ENCODE measurements around the gene TOMT. TPM values are rescaled to one million over a fixed set of nuclear protein-coding genes. Genes with fewer than 3 reads are reported as not detected.

TOMT gene
- total and polyA plus RNA-seq, 2 of the 13 experiments (the other 11 are each of a cell fraction or from before 2014, with no cell fraction given) = not detected

- TF ChIP-seq ZBTB37 (CRISPR knock-in tag; IDR thresholded peaks at IDR 0.05) (no peak), ZFY (CRISPR knock-in tag; IDR thresholded peaks at IDR 0.05) (peak; percentile 76), NFATC3 (CRISPR knock-in tag; IDR thresholded peaks at IDR 0.05) (no peak), CREB1 (IDR thresholded peaks at IDR 0.05) (peak; percentile 92), CREB1 (CRISPR knock-in tag; IDR thresholded peaks at IDR 0.05) (peak; percentile 97), ARID5B (CRISPR knock-in tag; IDR thresholded peaks at IDR 0.05) (peak; percentile 36; the same call in 1 of the 2 replicates), SUZ12 (IDR thresholded peaks at IDR 0.05; ENCODE audit: low read depth, low read length) (no peak), SKI (IDR thresholded peaks at IDR 0.05; ENCODE audit: partially characterized antibody) (no peak), ZBTB46 (CRISPR knock-in tag; IDR thresholded peaks at IDR 0.05; ENCODE audit: borderline replicate concordance) (no peak), HNF1A (IDR thresholded peaks at IDR 0.05; ENCODE audit: low read depth) (no peak), HNF1A (CRISPR knock-in tag; IDR thresholded peaks at IDR 0.05; ENCODE audit: borderline replicate concordance) (no peak; the same call in 1 of the 2 replicates), SP2 (CRISPR knock-in tag; IDR thresholded peaks at IDR 0.05) (peak; percentile 94), SNRNP70 (IDR thresholded peaks at IDR 0.05; ENCODE audit: low read depth, low read length) (no peak), SATB2 (CRISPR knock-in tag; IDR thresholded peaks at IDR 0.05) (no peak), TBL1XR1 (IDR thresholded peaks at IDR 0.05; ENCODE audit: borderline replicate concordance, low read length, partially characterized antibody) (no peak), SALL2 (CRISPR knock-in tag; IDR thresholded peaks at IDR 0.05) (peak; percentile 55; the same call in 1 of the 2 replicates), TOE1 (CRISPR knock-in tag; IDR thresholded peaks at IDR 0.05) (peak; percentile 20; the same call in 1 of the 2 replicates)
Observed at GRCh38 chr11:72112143-72112977, 6.6 kb downstream of the TOMT start, which contains the start of gene ANAPC15 (continued).

All from HepG2 (cell line).